HTR-8/SVneo (cell line): ENCODE measurements around the gene AK1.
A peak's percentile ranks its signal among the peaks of the same experiment; 100 is the strongest.

ENCODE experiments used
- DNase-seq: peaks from one replicate; pipeline ENCODE4 v3.0.0; 2011; ENCODE audit warnings: low spot score, mixed read lengths; ENCODE audit not compliant: insufficient read length
- FAIRE-seq: peaks from 2 replicates; lab custom pipeline; 2011; peaks lifted over from hg19 to GRCh38; lab: Jason Lieb, UNC

The AK1 gene

GRCh38 chr9:127877566-127877998 lies at the start of gene AK1:
TSS of gene AK1 (minus strand) at chr9:127877675. CDS start at chr9:127874617, 3,058 bp downstream.
- FAIRE-seq (no peak), DNase-seq (peak; percentile 51)

- FAIRE-seq (no peak), DNase-seq (no peak)
These were observed 49.4 kb upstream of the AK1 start for GRCh38 chr9:127926906-127927200.

GRCh38 chr9:127925959-127926905 lies 48.8 kb upstream of the AK1 start:
- DNase-seq (no peak), FAIRE-seq (no peak)

- no peak for DNase-seq
- FAIRE-seq, result no peak
These were observed 47.4 kb upstream of the AK1 start for GRCh38 chr9:127924736-127925444.

- FAIRE-seq (no peak), DNase-seq (peak; percentile 66)
These were observed 46.3 kb upstream of the AK1 start for GRCh38 chr9:127923771-127924170.

- FAIRE-seq, result no peak
These were observed 45.6 kb upstream of the AK1 start for GRCh38 chr9:127923046-127923445.

GRCh38 chr9:127921557-127922120 lies 44.2 kb upstream of the AK1 start:
- DNase-seq, result peak; percentile 58
- FAIRE-seq, result no peak

More at GRCh38 chr9:127923046-127923445, 45.6 kb upstream of the AK1 start:
- DNase-seq, result no peak

- FAIRE-seq (no peak), DNase-seq (no peak)
These were observed 43.3 kb upstream of the AK1 start for GRCh38 chr9:127920794-127921193.

GRCh38 chr9:127919253-127919815 lies 41.9 kb upstream of the AK1 start:
- peak; percentile 31 for FAIRE-seq
- peak; percentile 88 for DNase-seq

- FAIRE-seq, result no peak
- DNase-seq, result no peak
These were observed 41.0 kb upstream of the AK1 start for GRCh38 chr9:127918183-127919107.

- FAIRE-seq (no peak), DNase-seq (no peak)
These were observed 40.1 kb upstream of the AK1 start for GRCh38 chr9:127917603-127918002.

- DNase-seq, result peak; percentile 79
- no peak for FAIRE-seq
These were observed 39.5 kb upstream of the AK1 start, which contains the start of gene ST6GALNAC4 for GRCh38 chr9:127916720-127917581. TSS of gene ST6GALNAC4 (minus strand) at chr9:127917041. CDS start at chr9:127916419, 622 bp downstream.

- DNase-seq, result no peak
These were observed 38.6 kb upstream of the AK1 start for GRCh38 chr9:127915801-127916719.

GRCh38 chr9:127915325-127915752 lies 37.9 kb upstream of the AK1 start:
- FAIRE-seq, result no peak

More at GRCh38 chr9:127915801-127916719, 38.6 kb upstream of the AK1 start:
- FAIRE-seq, result no peak

GRCh38 chr9:127913682-127914081 lies 36.2 kb upstream of the AK1 start:
- no peak for FAIRE-seq
- no peak for DNase-seq

More at GRCh38 chr9:127915325-127915752, 37.9 kb upstream of the AK1 start:
- DNase-seq, result no peak

- FAIRE-seq, result no peak
- no peak for DNase-seq
These were observed 35.4 kb upstream of the AK1 start for GRCh38 chr9:127912882-127913281.

- FAIRE-seq (no peak), DNase-seq (no peak)
These were observed 34.8 kb upstream of the AK1 start for GRCh38 chr9:127912296-127912695.
